ENCODE results near the gene UNC119B. TPM values are rescaled to one million over a fixed set of nuclear protein-coding genes. Genes with fewer than 3 reads are reported as not detected.

The UNC119B gene
- total RNA-seq, 4 donors from 2014 or later, result 16.8 to 23.5 (median 18.1) TPM

GRCh38 chr12:120760349-120761254, 50.3 kb downstream of the UNC119B start:
- H3K27ac ChIP-seq, result peak overlapping the region in 1 of 4 donors; percentile 62
- H3K27me3 ChIP-seq, result no peaks in the 10 kb centered on the region
- no peak overlapping the region for H3K4me3 ChIP-seq
- H3K36me3 ChIP-seq, result peaks cover 0 to 46% (median 0%) of the 10 kb centered on the region in 3 donors
- DNase-seq, result no peak
- TF ChIP-seq CTCF (IDR thresholded peaks at IDR 0.05), result no peak
- H3K9me3 ChIP-seq, result no peaks in the 10 kb centered on the region
- peaks cover 0 to 10% (median 0%) of the 10 kb centered on the region in 4 donors for H3K4me1 ChIP-seq

- no peak for TF ChIP-seq CTCF (IDR thresholded peaks at IDR 0.05)
- TF ChIP-seq POLR2A (IDR thresholded peaks at IDR 0.05), result no peak
Measured at GRCh38 chr12:120761519-120761934, 51.3 kb downstream of the UNC119B start.

DNA sequence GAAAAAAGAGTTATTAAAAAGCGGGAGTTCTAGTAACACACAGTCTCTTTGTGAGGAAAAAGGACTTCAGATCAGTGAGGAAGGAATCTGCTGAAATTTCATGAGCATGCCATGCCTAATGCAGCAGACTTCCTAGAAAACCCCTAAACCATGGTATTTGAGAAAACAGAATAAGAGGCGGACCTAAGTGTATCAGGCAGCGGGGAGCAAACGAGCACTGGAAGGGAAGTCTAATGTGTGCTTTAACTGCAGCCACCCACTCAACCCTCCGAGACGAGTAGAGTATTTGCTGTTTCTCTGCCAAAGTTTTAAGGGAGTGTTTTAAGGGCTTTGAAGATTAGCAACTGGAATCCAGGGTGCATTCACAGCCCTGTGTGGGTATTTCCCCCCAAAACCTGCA, 51.8 kb downstream of the UNC119B start:
- peaks cover 0 to 22% (median 0%) of the 10 kb centered on the region in 4 donors for H3K4me1 ChIP-seq

More at GRCh38 chr12:120761519-120761934, 51.3 kb downstream of the UNC119B start:
- Histone ChIP-seq H3K9me3 (no peaks in the 10 kb centered on the region), H3K36me3 (peaks cover 0 to 53% (median 0%) of the 10 kb centered on the region in 3 donors), H3K27me3 (no peaks in the 10 kb centered on the region), H3K27ac (peak overlapping the region in 1 of 4 donors; percentile 62), H3K4me1 (peaks cover 0 to 19% (median 0%) of the 10 kb centered on the region in 4 donors), H3K4me3 (no peak overlapping the region)
- no peak for DNase-seq

GRCh38 chr12:120763250-120763649, 53.0 kb downstream of the UNC119B start:
- DNase-seq, result no peak
- no peak overlapping the region for H3K27ac ChIP-seq
- TF ChIP-seq CTCF (IDR thresholded peaks at IDR 0.05), result no peak
- no peak for TF ChIP-seq POLR2A (IDR thresholded peaks at IDR 0.05)
- no peak overlapping the region for H3K4me3 ChIP-seq
- H3K4me1 ChIP-seq, result peaks cover 0 to 22% (median 0%) of the 10 kb centered on the region in 4 donors
- no peaks in the 10 kb centered on the region for H3K9me3 ChIP-seq
- H3K27me3 ChIP-seq, result no peaks in the 10 kb centered on the region
- H3K36me3 ChIP-seq, result peaks cover 0 to 71% (median 0%) of the 10 kb centered on the region in 3 donors

More for the DNA sequence above, 51.8 kb downstream of the UNC119B start:
- Histone ChIP-seq H3K27ac (peak overlapping the region in 1 of 4 donors; percentile 62), H3K9me3 (no peaks in the 10 kb centered on the region), H3K36me3 (peaks cover 0 to 59% (median 0%) of the 10 kb centered on the region in 3 donors), H3K4me3 (no peak overlapping the region), H3K27me3 (no peaks in the 10 kb centered on the region)
- DNase-seq, result no peak
- no peak for TF ChIP-seq POLR2A (IDR thresholded peaks at IDR 0.05)
- TF ChIP-seq CTCF (IDR thresholded peaks at IDR 0.05), result no peak

GRCh38 chr12:120764816-120765215, 54.6 kb downstream of the UNC119B start:
- Histone ChIP-seq H3K4me3 (no peak overlapping the region), H3K27ac (no peak overlapping the region), H3K27me3 (no peaks in the 10 kb centered on the region), H3K9me3 (no peaks in the 10 kb centered on the region), H3K4me1 (peaks cover 0 to 22% (median 0%) of the 10 kb centered on the region in 4 donors), H3K36me3 (peaks cover 0 to 83% (median 0%) of the 10 kb centered on the region in 3 donors)
- DNase-seq, result no peak
- TF ChIP-seq CTCF (IDR thresholded peaks at IDR 0.05) (no peak), POLR2A (IDR thresholded peaks at IDR 0.05) (no peak)

Data from Peyer's patch (tissue), 4 donors.